HCT116 (cell line): ENCODE data around the gene HPS1. TPM values are rescaled to one million over a fixed set of nuclear protein-coding genes. Genes with fewer than 3 reads are reported as not detected.

ENCODE experiments used
- ATAC-seq: fragments of 200-7000 bp; cut with Tn5 transposase; 2 replicates; pipeline ENCODE4 v1.9.1; 2020; ENCODE audit warnings: mild to moderate bottlenecking, moderate library complexity
- BruUV-seq: library from RNA; stranded (reverse); fragments of 400-500 nt; replicated peaks from 2 replicates; lab custom pipeline; 2021; lab: Mats Ljungman, UMichigan
- CTCF ChIA-PET: fragments of 300-600 bp; sonication (Branson Sonifier 250); formaldehyde crosslinking; loops from one replicate; lab custom pipeline; 2021; ENCODE audit warnings: antibody characterized with exemption; lab: Charles Lee
- POLR2A ChIA-PET: fragments of 300-600, 350-600 bp; sonication (Branson Sonifier 250); formaldehyde crosslinking; loops from one replicate; lab custom pipeline; 2021; ENCODE audit warnings: antibody characterized with exemption; lab: Charles Lee
- RAD21 ChIA-PET, 2 experiments: fragments of 300-600 bp; sonication (Branson Sonifier 250); formaldehyde crosslinking; loops; one replicate each; lab custom pipeline; 2023; ENCODE audit warnings: low total read pairs in 2 of 2; ENCODE audit not compliant: uncharacterized antibody in 2 of 2, unreplicated experiment in 2 of 2, low non-redundant PET in 1 of 2; lab: Charles Lee
- DNase-seq: peaks from one replicate; pipeline ENCODE4 v3.0.0-alpha.2; 2010; ENCODE audit warnings: low read depth, low spot score
- H2AFZ ChIP-seq: fragments of 200-600 bp; shearing (Covaris generic), sonication (generic); 2 replicates; pipeline ENCODE4 v1.6.1; 2017; ENCODE audit warnings: low read depth, mixed run types, mixed read lengths, antibody characterized with exemption, low read length; ENCODE audit not compliant: poor library complexity, severe bottlenecking
- H3K27ac ChIP-seq: 2 replicates; pipeline ENCODE4 v1.5.1; 2012; ENCODE audit warnings: low read depth, low read length
- H3K27me3 ChIP-seq: fragments of 200-600 bp; sonication (generic); 2 replicates; pipeline ENCODE4 v1.6.1; 2016; ENCODE audit warnings: mixed run types, low read length, mixed read lengths; ENCODE audit not compliant: insufficient read depth
- H3K36me3 ChIP-seq, 2 experiments: fragments of 200-500 bp in 1 of 2; fragments of 200-600 bp in 1 of 2; sonication (Bioruptor generic) in 1 of 2; sonication (generic) in 1 of 2; 2 replicates each; pipeline versions ENCODE4 v1.5.1 to v1.6.1; 2014 to 2016; ENCODE audit warnings: low read length in 2 of 2, inconsistent platforms in 1 of 2, mixed read lengths in 1 of 2, mixed run types in 1 of 2; ENCODE audit not compliant: insufficient read depth in 2 of 2, control insufficient read depth in 1 of 2
- H3K4me1 ChIP-seq, 2 experiments: fragments of 200-600 bp in 1 of 2; sonication (generic) in 1 of 2; 2 replicates each; pipeline versions ENCODE4 v1.5.1 to v1.6.1; 2012 to 2017; ENCODE audit warnings: low read length in 2 of 2, inconsistent platforms in 1 of 2, mild to moderate bottlenecking in 1 of 2, mixed read lengths in 1 of 2, mixed run types in 1 of 2, moderate library complexity in 1 of 2; ENCODE audit not compliant: insufficient read depth in 2 of 2, control insufficient read depth in 1 of 2
- H3K4me2 ChIP-seq: fragments of 200-600 bp; sonication (generic); 2 replicates; pipeline ENCODE4 v1.6.1; 2017; ENCODE audit warnings: mixed run types, low read length, mixed read lengths
- H3K4me3 ChIP-seq, 2 experiments: fragments of 200-600 bp in 1 of 2; sonication (generic) in 1 of 2; replicated peaks in 1 of 2; 2 replicates each; pipeline ENCODE4 v1.5.1; 2011 to 2016; ENCODE audit warnings: low read length in 2 of 2, control low read depth in 1 of 2, low read depth in 1 of 2, mild to moderate bottlenecking in 1 of 2, mixed read lengths in 1 of 2, mixed run types in 1 of 2
- H3K79me2 ChIP-seq: fragments of 200-600 bp; sonication (generic); 2 replicates; pipeline ENCODE4 v1.6.1; 2017; ENCODE audit warnings: mild to moderate bottlenecking, mixed run types, low read length, moderate library complexity, mixed read lengths; ENCODE audit not compliant: insufficient read depth
- H3K9ac ChIP-seq: fragments of 200-600 bp; sonication (generic); 2 replicates; pipeline ENCODE4 v1.6.1; 2016; ENCODE audit warnings: low read length, mixed read lengths
- H3K9me2 ChIP-seq: fragments of 200-600 bp; sonication (generic), shearing (Covaris generic); 2 replicates; pipeline ENCODE4 v1.6.1; 2017; ENCODE audit warnings: mixed run types, mild to moderate bottlenecking, moderate library complexity; ENCODE audit not compliant: insufficient read depth
- H3K9me3 ChIP-seq, 2 experiments: fragments of 200-500 bp in 1 of 2; fragments of 200-600 bp in 1 of 2; sonication (Bioruptor generic) in 1 of 2; sonication (generic) in 1 of 2; 2 replicates each; pipeline ENCODE4 v1.6.1; 2014 to 2017; ENCODE audit warnings: low read length in 2 of 2, mixed read lengths in 2 of 2, inconsistent platforms in 1 of 2, low read depth in 1 of 2, mild to moderate bottlenecking in 1 of 2, mixed run types in 1 of 2, moderate library complexity in 1 of 2; ENCODE audit not compliant: control insufficient read depth in 1 of 2, insufficient read depth in 1 of 2
- H4K20me1 ChIP-seq: fragments of 200-600 bp; sonication (generic), shearing (Covaris generic); 2 replicates; pipeline ENCODE4 v1.6.1; 2017; ENCODE audit warnings: mixed run types, mild to moderate bottlenecking, moderate library complexity; ENCODE audit not compliant: insufficient read depth
- CBX3 ChIP-seq: IDR thresholded peaks from 2 replicates; pipeline ENCODE4 v1.6.1; 2012; ENCODE audit warnings: low read depth
- CEBPB ChIP-seq: IDR thresholded peaks from 2 replicates; pipeline ENCODE4 v1.6.1; 2012; ENCODE audit warnings: low read depth
- CTCF ChIP-seq, 3 experiments: fragments of 200-600 bp in 1 of 3; sonication (generic) in 1 of 3; IDR thresholded peaks in 2 of 3; conservative IDR thresholded peaks in 1 of 3; 2 replicates each; pipeline ENCODE4 v1.5.1; 2012 to 2017; ENCODE audit warnings: low read depth in 2 of 3, low read length in 2 of 3, antibody characterized with exemption in 1 of 3, borderline replicate concordance in 1 of 3, control low read depth in 1 of 3, mild to moderate bottlenecking in 1 of 3, mixed read lengths in 1 of 3, mixed run types in 1 of 3, moderate library complexity in 1 of 3; ENCODE audit not compliant: insufficient read depth in 1 of 3
- ELF1 ChIP-seq: IDR thresholded peaks from 2 replicates; pipeline ENCODE4 v1.6.1; 2012; ENCODE audit warnings: low read depth, borderline replicate concordance
- EZH2 ChIP-seq: fragments of 200-600 bp; sonication (generic); IDR thresholded peaks from 2 replicates; pipeline ENCODE4 v1.6.1; 2017; ENCODE audit warnings: antibody characterized with exemption, mixed run types
- MAX ChIP-seq: IDR thresholded peaks from 2 replicates; pipeline ENCODE4 v1.6.1; 2012
- POLR2A ChIP-seq: IDR thresholded peaks from 2 replicates; pipeline ENCODE4 v1.7.0; 2011; ENCODE audit warnings: borderline replicate concordance; ENCODE audit not compliant: insufficient read depth, insufficient read length; ENCODE audit errors: extremely low read depth
- RAD21 ChIP-seq: IDR thresholded peaks from 2 replicates; pipeline ENCODE4 v1.6.1; 2012; ENCODE audit warnings: low read depth, mild to moderate bottlenecking
- SP1 ChIP-seq: IDR thresholded peaks from 2 replicates; pipeline ENCODE4 v1.6.1; 2012; ENCODE audit warnings: low read depth
- TCF7L2 ChIP-seq: IDR thresholded peaks from 2 replicates; pipeline ENCODE4 v1.7.0; 2011; ENCODE audit warnings: borderline replicate concordance, inconsistent platforms; ENCODE audit not compliant: insufficient read depth, insufficient read length; ENCODE audit errors: extremely low read depth
- YY1 ChIP-seq: IDR thresholded peaks from 2 replicates; pipeline ENCODE4 v1.6.1; 2011; ENCODE audit warnings: low read length, low read depth, moderate library complexity, mild to moderate bottlenecking; ENCODE audit not compliant: insufficient replicate concordance; ENCODE audit errors: extremely low read depth
- ZFX ChIP-seq: fragments of 450-650 bp; IDR thresholded peaks from 2 replicates; pipeline ENCODE4 v1.6.1; 2017
- intact Hi-C: fragments of 100-400 bp; cut with micrococcal nuclease; formaldehyde crosslinking; loops from 2 replicates; pipeline ENCODE4 v1.10.0; 2022
- total RNA-seq: library from RNA; stranded (reverse); gene quantifications from one replicate; pipeline ENCODE4 v1.2.1, GENCODE V29; 2021; ENCODE audit not compliant: unreplicated experiment

Gene HPS1
- total RNA-seq, 1 experiment from 2014 or later: 64.3 TPM

DNA sequence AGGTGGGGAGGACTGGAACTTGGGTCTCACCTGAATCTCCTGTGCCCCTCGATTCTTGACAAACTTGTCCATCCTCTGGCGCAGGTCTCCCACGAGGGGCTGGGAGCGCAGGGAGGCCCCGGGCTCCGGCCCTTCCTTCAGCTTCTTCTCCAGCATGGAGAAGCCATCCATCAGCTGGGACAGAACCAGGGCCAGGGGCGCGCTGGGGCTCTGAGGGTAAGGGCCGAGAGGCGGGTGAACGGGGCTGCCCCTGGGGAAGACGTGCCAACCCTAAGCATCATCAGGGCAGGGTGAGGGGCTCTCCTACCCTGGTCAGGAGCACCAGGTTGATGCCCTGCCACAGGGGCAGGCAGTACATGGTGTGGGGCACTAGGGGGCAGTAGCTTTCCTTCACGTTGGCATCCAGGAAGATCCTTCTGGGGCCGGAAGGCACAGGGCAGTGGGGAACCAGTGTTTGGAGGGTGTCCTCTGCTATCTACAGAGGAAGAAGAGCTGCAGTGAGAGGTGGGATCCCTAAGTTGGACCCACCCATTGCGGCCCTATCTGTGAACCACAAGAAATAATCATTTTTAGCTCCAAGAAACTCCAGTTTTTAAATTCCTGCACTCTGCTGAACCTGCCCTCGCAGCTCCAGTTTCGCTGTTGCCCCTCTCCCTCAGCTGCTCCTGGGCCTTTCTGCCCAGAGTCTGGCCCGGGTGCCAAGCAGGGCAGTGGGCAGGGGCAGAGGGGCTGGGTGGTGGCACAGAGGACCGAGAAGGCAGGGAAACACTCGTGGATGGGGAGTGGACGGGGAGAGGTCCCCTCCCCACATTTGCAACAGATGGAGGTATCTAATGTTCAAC is 21.0 kb downstream of the HPS1 start:
- Histone ChIP-seq H3K36me3 (peaks cover 9 to 10% of the 10 kb centered on the region in 2 experiments; a peak in 3 of 4 replicates), H3K27ac (no peak overlapping the region), H3K27me3 (no peaks in the 10 kb centered on the region), H3K4me3 (no peak overlapping the region), H3K9ac (no peak overlapping the region), H3K4me1 (no peaks in the 10 kb centered on the region), H2AFZ (no peak overlapping the region), H3K9me2 (no peaks in the 10 kb centered on the region), H3K4me2 (no peak overlapping the region), H4K20me1 (no peaks in the 10 kb centered on the region)
- ChIA-PET POLR2A (no interaction called here), CTCF (interaction anchor here (0.9 to 3.5 kb wide), 16 partner anchors 9 to 855 kb away, joined by 3 to 22 read pairs (median 5); partner anchors contain the start of gene PYROXD2), RAD21 (interaction anchor here in 1 of 2 experiments (1.0 kb wide), 1 partner anchor 8 kb away, joined by 3 read pairs; no protein-coding TSS in a partner anchor)
- ATAC-seq (peak; percentile 93), DNase-seq (peak; percentile 48)
- BruUV-seq: no TSS peak
- intact Hi-C loops: loop anchor here (1.0 kb wide), 1 partner anchor 239 kb away; no protein-coding TSS in a partner anchor
- no peak for TF ChIP-seq CBX3
- TF ChIP-seq MAX: no peak
- peak; percentile 80 for TF ChIP-seq RAD21
- TF ChIP-seq POLR2A: no peak
- TF ChIP-seq TCF7L2: no peak
- no peak for TF ChIP-seq YY1
- TF ChIP-seq ELF1: no peak
- TF ChIP-seq SP1: no peak
- no peak for TF ChIP-seq ZFX
- TF ChIP-seq CEBPB: no peak
- no peak for TF ChIP-seq EZH2
- TF ChIP-seq CTCF (IDR thresholded peaks at IDR 0.05 in 2 of 3, conservative IDR thresholded peaks at IDR 0.05 in 1 of 3; ENCODE audit: borderline replicate concordance in 1 of 3, insufficient read depth in 1 of 3, low read depth in 2 of 3, low read length in 2 of 3): peak; percentile 58 to 99 (median 95); a peak in 5 of 6 replicates
- TF ChIP-seq, all 23 proteins: peak for 2
- Histone ChIP-seq H3K79me2 (no peaks in the 10 kb centered on the region), H3K9me3 (no peaks in the 10 kb centered on the region)
